ENCODE data around the gene CHODL.

Gene CHODL, protein sequence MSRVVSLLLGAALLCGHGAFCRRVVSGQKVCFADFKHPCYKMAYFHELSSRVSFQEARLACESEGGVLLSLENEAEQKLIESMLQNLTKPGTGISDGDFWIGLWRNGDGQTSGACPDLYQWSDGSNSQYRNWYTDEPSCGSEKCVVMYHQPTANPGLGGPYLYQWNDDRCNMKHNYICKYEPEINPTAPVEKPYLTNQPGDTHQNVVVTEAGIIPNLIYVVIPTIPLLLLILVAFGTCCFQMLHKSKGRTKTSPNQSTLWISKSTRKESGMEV

GRCh38 chr21:18244671-18245463 is at the start of gene CHODL:
Gene CHODL (plus strand): TSS chr21:18244833. CDS start chr21:18245224, 391 bp downstream.
- DNase-seq (ENCODE audit: low read depth), result no peak

- no peak for DNase-seq (ENCODE audit: low read depth)
Measured at GRCh38 chr21:18204931-18205330, 39.7 kb upstream of the CHODL start.

- no peak for DNase-seq (ENCODE audit: low read depth)
Measured at GRCh38 chr21:18218331-18218730, 26.3 kb upstream of the CHODL start.

DNA sequence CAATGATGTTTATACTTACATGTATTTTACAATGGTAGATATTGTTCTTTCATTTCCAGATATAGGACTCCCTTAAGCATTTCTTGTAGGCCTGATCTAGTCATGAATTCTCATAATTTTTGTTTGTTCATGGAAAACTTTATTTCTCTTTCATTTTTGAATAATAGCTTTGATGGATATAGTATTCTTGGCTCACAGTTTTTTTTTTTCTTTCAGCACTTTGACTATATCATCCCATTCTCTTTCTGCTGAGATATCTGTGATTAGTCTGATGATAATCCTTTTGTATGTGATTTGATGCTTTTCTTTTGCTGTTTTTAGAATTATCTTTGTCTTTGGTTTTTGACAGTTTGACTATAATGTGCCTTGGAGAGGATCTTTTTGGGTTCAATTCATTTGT is 24.1 kb upstream of the CHODL start:
- no peak for DNase-seq (ENCODE audit: low read depth)

DNA sequence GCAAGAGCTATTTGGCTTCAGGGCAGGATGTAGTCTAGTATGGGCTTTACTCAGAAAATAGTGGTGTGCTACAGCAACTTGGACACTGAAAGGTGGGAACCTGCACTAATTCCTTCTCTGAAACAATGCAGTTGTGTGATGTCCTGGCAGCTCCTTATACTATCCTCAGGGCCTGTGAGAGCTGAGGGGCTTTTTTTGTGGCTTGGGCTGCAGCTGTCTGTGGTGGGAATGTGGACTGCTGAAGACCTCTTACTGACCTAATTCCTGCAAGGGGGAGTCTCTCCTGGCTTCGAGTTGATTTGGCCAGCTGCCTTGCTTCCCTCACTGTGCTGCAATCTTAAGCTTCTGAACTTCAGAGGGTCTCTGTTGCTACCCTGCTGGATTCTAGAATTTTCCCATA is 22.3 kb upstream of the CHODL start:
- DNase-seq (ENCODE audit: low read depth), result no peak

DNA sequence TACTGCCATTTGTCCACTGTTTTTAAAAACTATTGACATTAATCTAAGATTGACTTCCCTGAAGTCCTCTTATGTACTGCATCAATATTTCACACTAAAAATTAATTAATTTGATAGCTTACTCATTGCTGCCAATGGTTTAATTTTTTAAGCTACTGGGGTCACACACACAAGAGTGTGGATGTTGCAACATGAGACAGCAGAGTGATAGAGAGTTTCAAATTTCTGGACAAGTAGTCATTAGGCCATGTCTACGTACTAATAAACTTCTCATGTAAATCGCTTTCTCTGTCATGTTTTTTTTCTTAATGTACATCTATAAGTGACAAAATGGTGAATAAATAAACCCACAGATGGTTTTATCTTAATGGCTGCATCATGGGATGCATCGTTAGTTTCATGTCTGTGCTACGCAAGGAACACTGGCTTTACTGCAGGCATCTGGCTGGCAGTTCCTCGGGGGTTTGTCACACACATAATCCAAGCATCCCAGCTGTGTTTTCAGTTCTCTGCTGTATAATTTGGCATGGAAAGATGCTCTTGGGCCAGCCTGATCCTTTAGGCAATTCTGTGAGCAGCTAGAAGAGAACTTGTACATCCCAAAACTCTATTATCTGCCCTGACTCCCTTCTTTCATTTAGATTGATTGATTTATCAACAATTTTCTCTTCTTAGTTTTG is 16.4 kb upstream of the CHODL start:
- DNase-seq (ENCODE audit: low read depth), result no peak

DNA sequence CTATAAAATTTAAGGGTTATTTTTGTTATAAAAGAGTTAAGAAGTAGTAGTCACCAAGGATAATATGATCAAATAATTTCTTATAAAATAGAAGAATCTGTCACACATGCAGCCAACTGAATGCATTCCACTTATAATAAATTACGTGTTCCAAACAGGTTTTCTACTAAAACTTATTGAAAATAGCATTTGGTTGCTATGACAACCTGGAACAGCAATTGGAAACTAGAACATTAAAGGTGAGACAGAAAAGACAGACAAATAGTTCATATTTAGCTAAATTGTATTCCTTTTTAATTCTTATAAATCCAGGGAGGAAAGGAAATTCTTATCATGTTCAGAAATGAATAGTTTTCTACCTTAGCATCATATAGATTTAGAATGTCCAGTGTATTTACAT is 9.1 kb upstream of the CHODL start:
- DNase-seq (ENCODE audit: low read depth), result no peak

GRCh38 chr21:18245464-18245967 is 883 bp downstream of the CHODL start:
- DNase-seq (ENCODE audit: low read depth), result no peak

DNA sequence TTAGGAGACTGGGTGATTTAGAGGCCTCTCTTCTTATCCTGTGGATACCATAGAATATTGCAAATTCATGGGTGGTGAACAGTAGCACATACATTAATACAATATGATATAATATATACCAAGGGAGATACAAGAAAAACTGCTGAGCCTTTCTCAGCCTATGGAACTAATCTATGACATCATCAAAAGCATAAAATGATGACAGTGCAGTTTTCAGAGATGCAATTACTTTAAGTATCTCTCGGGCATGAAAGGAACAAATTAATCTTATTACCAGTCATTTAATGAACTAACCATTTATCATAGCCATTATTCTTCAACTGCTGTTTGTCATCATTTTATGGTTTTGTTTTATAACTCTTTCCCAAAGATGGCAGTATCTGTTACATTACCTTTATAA is 3.5 kb downstream of the CHODL start:
- DNase-seq (ENCODE audit: low read depth), result no peak

- no peak for DNase-seq (ENCODE audit: low read depth)
Measured at GRCh38 chr21:18249672-18250071, 5.0 kb downstream of the CHODL start.

DNA sequence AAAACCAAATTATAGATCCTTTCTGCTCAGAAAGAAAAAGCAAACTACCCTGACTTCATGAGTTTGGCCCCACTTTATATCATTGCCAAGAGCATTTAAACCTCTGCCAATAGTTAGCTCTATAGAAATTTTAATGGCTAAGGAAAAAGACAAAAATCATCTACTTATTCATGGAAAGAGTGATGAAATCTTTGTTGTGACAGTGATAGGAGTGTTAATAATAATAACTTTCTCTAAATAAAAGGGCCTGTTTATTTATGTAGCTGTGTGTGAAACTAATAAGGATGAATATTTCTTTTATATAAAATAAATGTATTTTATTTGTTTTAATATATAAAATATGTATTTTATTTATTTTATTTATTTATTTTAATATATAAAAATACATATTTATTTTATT is 6.4 kb downstream of the CHODL start:
- no peak for DNase-seq (ENCODE audit: low read depth)

GRCh38 chr21:18252256-18252655 is 7.6 kb downstream of the CHODL start:
- no peak for DNase-seq (ENCODE audit: low read depth)

GRCh38 chr21:18252680-18253079 is 8.0 kb downstream of the CHODL start:
- DNase-seq (ENCODE audit: low read depth), result no peak

DNA sequence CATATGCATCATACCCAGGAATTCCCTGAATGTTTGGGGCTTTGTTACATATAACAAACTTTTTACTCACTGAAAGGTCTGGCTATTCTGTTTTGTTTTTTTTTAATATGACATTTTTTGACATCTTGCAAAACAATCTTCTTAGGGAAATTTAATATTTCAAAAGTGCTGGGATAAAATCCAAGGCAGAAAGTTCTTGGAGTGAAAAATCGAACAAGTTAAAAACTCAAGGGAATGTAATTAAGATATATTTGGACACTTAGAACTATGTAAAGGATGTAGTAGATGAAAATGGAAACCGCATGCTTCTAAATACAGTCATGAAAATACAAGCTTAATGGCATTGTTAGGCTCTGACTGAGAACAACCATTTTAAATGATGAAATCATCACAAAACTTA is 8.6 kb downstream of the CHODL start:
- no peak for DNase-seq (ENCODE audit: low read depth)

- no peak for DNase-seq (ENCODE audit: low read depth)
Measured at GRCh38 chr21:18253799-18254198, 9.2 kb downstream of the CHODL start.

DNA sequence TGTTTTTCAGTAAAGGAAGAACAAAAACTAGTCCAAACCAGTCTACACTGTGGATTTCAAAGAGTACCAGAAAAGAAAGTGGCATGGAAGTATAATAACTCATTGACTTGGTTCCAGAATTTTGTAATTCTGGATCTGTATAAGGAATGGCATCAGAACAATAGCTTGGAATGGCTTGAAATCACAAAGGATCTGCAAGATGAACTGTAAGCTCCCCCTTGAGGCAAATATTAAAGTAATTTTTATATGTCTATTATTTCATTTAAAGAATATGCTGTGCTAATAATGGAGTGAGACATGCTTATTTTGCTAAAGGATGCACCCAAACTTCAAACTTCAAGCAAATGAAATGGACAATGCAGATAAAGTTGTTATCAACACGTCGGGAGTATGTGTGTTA is 21.3 kb downstream of the CHODL start:
- DNase-seq (ENCODE audit: low read depth), result no peak

DNA sequence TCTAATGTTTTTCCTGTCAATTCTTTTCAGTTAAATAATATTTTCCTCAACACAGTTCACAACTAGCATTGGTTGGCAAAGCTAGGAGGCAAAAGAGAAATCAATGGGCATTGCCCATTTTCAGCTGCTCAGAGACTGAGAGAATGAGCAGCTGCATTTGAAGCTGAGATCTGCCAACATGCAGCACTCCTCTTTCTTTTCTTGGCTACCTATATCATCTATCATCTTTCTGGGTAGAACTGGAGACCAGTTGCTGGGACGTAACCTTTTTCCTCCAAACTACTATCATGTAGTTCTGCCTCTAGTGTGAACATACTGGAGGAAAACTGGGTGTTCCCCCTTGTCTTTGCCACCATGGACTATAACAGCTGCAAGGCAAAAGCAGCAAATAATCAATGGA is 22.9 kb downstream of the CHODL start:
- DNase-seq (ENCODE audit: low read depth), result no peak

DNA sequence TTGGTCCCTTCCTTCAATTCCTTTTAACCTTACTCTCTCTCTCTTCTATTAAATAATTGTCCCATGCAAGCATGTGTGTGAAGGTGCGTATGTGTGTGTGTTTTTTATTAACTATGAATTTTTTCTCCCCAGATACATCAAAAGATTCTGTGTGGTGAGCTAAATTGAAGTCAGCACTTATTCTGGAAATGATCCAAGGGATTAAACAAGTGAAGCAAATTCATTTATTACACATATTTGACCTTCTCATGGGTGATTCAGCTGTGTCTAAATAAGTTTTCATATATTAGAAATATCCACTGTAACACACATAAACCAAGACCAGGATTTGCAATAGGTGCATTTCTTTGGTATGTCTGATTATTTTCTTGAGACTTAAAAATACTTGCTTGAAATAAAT is 24.3 kb downstream of the CHODL start:
- no peak for DNase-seq (ENCODE audit: low read depth)

DNA sequence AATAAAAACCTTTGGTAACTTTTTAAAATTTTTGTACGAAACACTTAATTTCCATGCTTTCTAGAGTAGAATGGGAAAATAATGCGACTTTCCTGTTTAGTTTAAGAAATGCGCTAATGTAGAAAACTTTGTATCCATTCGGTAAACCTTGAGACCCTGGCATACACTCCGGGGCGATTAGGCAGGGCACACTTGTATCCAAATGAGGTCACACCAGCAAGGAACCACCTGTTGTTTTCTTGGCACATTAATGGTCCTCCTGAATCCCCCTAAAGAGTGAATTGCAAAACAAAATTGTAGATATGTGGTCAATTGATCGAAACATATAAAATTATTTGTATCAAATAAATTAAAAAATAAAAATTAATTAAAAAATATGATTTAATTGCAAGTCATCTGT is 25.2 kb downstream of the CHODL start:
- no peak for DNase-seq (ENCODE audit: low read depth)

- DNase-seq (ENCODE audit: low read depth), result no peak
Measured at GRCh38 chr21:18273400-18273799, 28.8 kb downstream of the CHODL start.

- DNase-seq (ENCODE audit: low read depth), result no peak
Measured at GRCh38 chr21:18274370-18274769, 29.7 kb downstream of the CHODL start.

- no peak for DNase-seq (ENCODE audit: low read depth)
Measured at GRCh38 chr21:18275781-18276180, 31.1 kb downstream of the CHODL start.

DNA sequence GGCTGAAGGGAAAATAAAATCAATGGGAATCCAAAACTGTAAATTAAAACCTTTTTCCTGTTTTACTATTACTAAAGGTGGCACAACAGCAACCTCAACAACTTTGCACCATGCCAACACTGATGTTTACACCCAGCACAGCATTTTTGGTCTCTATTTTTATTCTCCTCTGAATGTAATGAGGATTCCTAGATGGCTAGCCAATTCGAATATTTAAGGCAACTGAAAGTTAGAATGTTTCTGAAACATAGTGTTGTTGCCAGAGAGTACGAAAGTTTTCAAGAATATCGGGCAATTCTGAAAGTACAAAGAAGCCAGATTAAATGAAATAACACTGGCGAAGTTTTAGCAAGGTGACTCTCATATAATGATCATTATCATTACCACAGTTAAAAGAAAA is 40.7 kb downstream of the CHODL start:
- DNase-seq (ENCODE audit: low read depth), result no peak

All from EH (cell line).